WTC11 (cell line): Measurements from ENCODE around the gene KDM4B. TPM values are rescaled to one million over a fixed set of nuclear protein-coding genes. Genes with fewer than 3 reads are reported as not detected.
A peak's percentile ranks its signal among the peaks of the same experiment; 100 is the strongest.

Experiments used
- ATAC-seq: fragments of 200-7000 bp; cut with Tn5 transposase; 2 replicates; pipeline ENCODE4 v1.10.0; 2021; ENCODE audit warnings: mild to moderate bottlenecking, moderate library complexity
- CTCF ChIA-PET: fragments of 300-600 bp; sonication (Branson Sonifier 250); formaldehyde crosslinking; loops from one replicate; lab custom pipeline; 2021; ENCODE audit warnings: antibody characterized with exemption; lab: Charles Lee
- POLR2A ChIA-PET: fragments of 350-600 bp; sonication (Branson Sonifier 250); formaldehyde crosslinking; loops from one replicate; lab custom pipeline; 2021; ENCODE audit warnings: antibody characterized with exemption; lab: Charles Lee
- DNase-seq: peaks from one replicate; pipeline ENCODE4 v3.0.0; 2021; ENCODE audit warnings: low spot score
- H3K27ac Mint-ChIP-seq: 2 replicates; pipeline ENCODE4 v1.8.0; 2021; ENCODE audit warnings: mixed read lengths
- H3K27me3 Mint-ChIP-seq: 2 replicates; pipeline ENCODE4 v1.8.0; 2021; ENCODE audit warnings: low read depth, mild to moderate bottlenecking, moderate library complexity, mixed read lengths
- H3K36me3 Mint-ChIP-seq: 2 replicates; pipeline ENCODE4 v1.8.0; 2021; ENCODE audit warnings: mixed read lengths
- H3K4me1 Mint-ChIP-seq: 2 replicates; pipeline ENCODE4 v1.8.0; 2022; ENCODE audit warnings: mixed read lengths
- H3K4me3 Mint-ChIP-seq: 2 replicates; pipeline ENCODE4 v1.8.0; 2021; ENCODE audit warnings: mild to moderate bottlenecking, moderate library complexity, mixed read lengths
- H3K9me3 Mint-ChIP-seq: 2 replicates; pipeline ENCODE4 v1.8.0; 2021; ENCODE audit warnings: mixed read lengths
- CBFB ChIP-seq: sonication (generic); formaldehyde crosslinking; IDR thresholded peaks from 2 replicates; pipeline ENCODE4 v1.8.1; 2022; ENCODE audit warnings: mild to moderate bottlenecking, low read depth, missing genetic modification reagents
- FOXJ3 ChIP-seq: sonication (generic); formaldehyde crosslinking; IDR thresholded peaks from 2 replicates; pipeline ENCODE4 v1.9.0; 2021; ENCODE audit warnings: missing genetic modification reagents, mild to moderate bottlenecking, borderline replicate concordance
- FOXK1 ChIP-seq: sonication (generic); formaldehyde crosslinking; IDR thresholded peaks from 2 replicates; pipeline ENCODE4 v1.8.0; 2022; ENCODE audit warnings: mild to moderate bottlenecking, moderate library complexity, missing genetic modification reagents
- FOXP1 ChIP-seq: sonication (generic); formaldehyde crosslinking; IDR thresholded peaks from 2 replicates; pipeline ENCODE4 v1.8.0; 2022; ENCODE audit warnings: missing genetic modification reagents, mild to moderate bottlenecking, moderate library complexity, borderline replicate concordance
- GTF2I ChIP-seq: fragments of 250-450 bp; sonication (Bioruptor Pico); conservative IDR thresholded peaks from 2 replicates; pipeline ENCODE4 v1.4.0; 2021; ENCODE audit warnings: mild to moderate bottlenecking
- JAZF1 ChIP-seq: fragments of 250-450 bp; sonication (Bioruptor Pico); IDR thresholded peaks from 2 replicates; pipeline ENCODE4 v1.9.0; 2021; ENCODE audit warnings: moderate library complexity, mild to moderate bottlenecking, inconsistent platforms
- MXD4 ChIP-seq: fragments of 250-450 bp; sonication (Bioruptor Pico); IDR thresholded peaks from 2 replicates; pipeline ENCODE4 v1.8.0; 2021; ENCODE audit warnings: mild to moderate bottlenecking, moderate library complexity, borderline replicate concordance
- OVOL2 ChIP-seq: fragments of 250-450 bp; sonication (Bioruptor Pico); IDR thresholded peaks from 2 replicates; pipeline ENCODE4 v1.9.0; 2021; ENCODE audit warnings: mild to moderate bottlenecking, borderline replicate concordance
- RELA ChIP-seq: sonication (generic); formaldehyde crosslinking; IDR thresholded peaks from 2 replicates; pipeline ENCODE4 v1.8.1; 2022; ENCODE audit warnings: missing genetic modification reagents, mild to moderate bottlenecking, borderline replicate concordance
- SOX15 ChIP-seq: fragments of 250-450 bp; sonication (Bioruptor Pico); IDR thresholded peaks from 2 replicates; pipeline ENCODE4 v1.9.0; 2021; ENCODE audit warnings: mild to moderate bottlenecking
- ZNF121 ChIP-seq: sonication (generic); formaldehyde crosslinking; IDR thresholded peaks from 2 replicates; pipeline ENCODE4 v1.8.0; 2023; ENCODE audit warnings: missing genetic modification reagents
- ZNF219 ChIP-seq: sonication (generic); formaldehyde crosslinking; IDR thresholded peaks from 2 replicates; pipeline ENCODE4 v1.8.0; 2023; ENCODE audit warnings: missing genetic modification reagents, mild to moderate bottlenecking, borderline replicate concordance
- ZNF232 ChIP-seq: sonication (generic); formaldehyde crosslinking; IDR thresholded peaks from 2 replicates; pipeline ENCODE4 v1.8.0; 2022; ENCODE audit warnings: mild to moderate bottlenecking, missing genetic modification reagents
- ZNF317 ChIP-seq: sonication (generic); formaldehyde crosslinking; IDR thresholded peaks from 2 replicates; pipeline ENCODE4 v1.8.1; 2023; ENCODE audit warnings: low read depth, mild to moderate bottlenecking, moderate library complexity, missing genetic modification reagents, borderline replicate concordance
- total RNA-seq: library from RNA; stranded (reverse); gene quantifications from 3 replicates; pipeline ENCODE4 v1.2.3, GENCODE V29; 2021
- TF ChIP-seq, protein P1 (sequence below): sonication (generic); formaldehyde crosslinking; IDR thresholded peaks from 2 replicates; pipeline ENCODE4 v1.8.0; 2023; ENCODE audit warnings: missing genetic modification reagents, mild to moderate bottlenecking, borderline replicate concordance
- TF ChIP-seq, protein P2 (sequence below): sonication (generic); formaldehyde crosslinking; IDR thresholded peaks from 2 replicates; pipeline ENCODE4 v1.8.1; 2023; ENCODE audit warnings: mild to moderate bottlenecking, missing genetic modification reagents, moderate library complexity
- TF ChIP-seq, protein P3 (sequence below): sonication (generic); formaldehyde crosslinking; IDR thresholded peaks from 2 replicates; pipeline ENCODE4 v1.8.1; 2022; ENCODE audit warnings: mild to moderate bottlenecking, moderate library complexity, missing genetic modification reagents
- TF ChIP-seq, protein P4 (sequence below): fragments of 250-450 bp; sonication (Bioruptor Pico); IDR thresholded peaks from 2 replicates; pipeline ENCODE4 v1.9.0; 2021; ENCODE audit warnings: mild to moderate bottlenecking, borderline replicate concordance
- TF ChIP-seq, protein P5 (sequence below): sonication (generic); formaldehyde crosslinking; IDR thresholded peaks from 2 replicates; pipeline ENCODE4 v1.8.0; 2022; ENCODE audit warnings: mild to moderate bottlenecking, missing genetic modification reagents

KDM4B gene
- total RNA-seq, 1 experiment from 2014 or later = 43.2 TPM

DNA sequence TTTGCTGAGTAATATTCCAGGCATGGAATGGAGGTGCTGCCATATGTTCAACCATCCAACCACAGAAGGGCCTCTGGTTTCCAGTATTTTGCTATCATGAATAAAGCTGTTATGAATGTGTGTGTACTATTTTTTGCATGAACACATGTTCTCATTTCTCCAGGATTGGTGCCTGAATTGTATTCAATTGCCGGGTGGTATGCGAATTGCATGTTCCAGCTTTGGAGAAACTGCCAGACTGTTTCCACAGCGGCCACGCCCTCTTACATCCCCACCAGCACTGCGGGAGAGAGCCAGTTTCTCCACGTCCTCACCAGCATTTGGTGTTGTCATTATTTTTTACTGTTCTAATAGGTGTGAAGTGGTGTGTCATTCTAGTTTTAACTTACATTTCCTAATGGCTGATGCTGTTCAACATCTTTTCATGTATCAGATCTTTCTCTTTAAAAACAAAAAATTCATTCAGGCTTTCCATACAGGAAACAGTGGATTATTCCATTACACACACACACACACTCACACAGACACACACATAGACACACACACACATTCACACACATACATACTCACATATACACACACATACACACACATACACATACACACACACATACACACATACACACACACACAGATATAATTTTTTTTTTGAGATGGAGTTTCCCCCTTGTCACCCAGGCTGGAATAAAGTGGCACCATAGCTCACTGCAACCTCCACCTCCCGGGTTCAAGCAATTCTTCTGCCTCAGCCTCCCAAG, 217.6 kb downstream of the KDM4B start:
- no peak overlapping the region for H3K27ac Mint-ChIP-seq
- no peak for DNase-seq
- ChIA-PET CTCF (interaction anchor here (2.0 kb wide), 1 partner anchor 32 kb away, joined by 6 read pairs; no protein-coding TSS in a partner anchor), POLR2A (no interaction called here)
- H3K36me3 Mint-ChIP-seq = no peaks in the 10 kb centered on the region
- H3K4me1 Mint-ChIP-seq = no peaks in the 10 kb centered on the region; the same call in 1 of the 2 replicates
- no peak overlapping the region for H3K4me3 Mint-ChIP-seq
- TF ChIP-seq CBFB (CRISPR knock-in tag) = no peak
- TF ChIP-seq RELA (CRISPR knock-in tag) = no peak
- TF ChIP-seq, protein P1, sequence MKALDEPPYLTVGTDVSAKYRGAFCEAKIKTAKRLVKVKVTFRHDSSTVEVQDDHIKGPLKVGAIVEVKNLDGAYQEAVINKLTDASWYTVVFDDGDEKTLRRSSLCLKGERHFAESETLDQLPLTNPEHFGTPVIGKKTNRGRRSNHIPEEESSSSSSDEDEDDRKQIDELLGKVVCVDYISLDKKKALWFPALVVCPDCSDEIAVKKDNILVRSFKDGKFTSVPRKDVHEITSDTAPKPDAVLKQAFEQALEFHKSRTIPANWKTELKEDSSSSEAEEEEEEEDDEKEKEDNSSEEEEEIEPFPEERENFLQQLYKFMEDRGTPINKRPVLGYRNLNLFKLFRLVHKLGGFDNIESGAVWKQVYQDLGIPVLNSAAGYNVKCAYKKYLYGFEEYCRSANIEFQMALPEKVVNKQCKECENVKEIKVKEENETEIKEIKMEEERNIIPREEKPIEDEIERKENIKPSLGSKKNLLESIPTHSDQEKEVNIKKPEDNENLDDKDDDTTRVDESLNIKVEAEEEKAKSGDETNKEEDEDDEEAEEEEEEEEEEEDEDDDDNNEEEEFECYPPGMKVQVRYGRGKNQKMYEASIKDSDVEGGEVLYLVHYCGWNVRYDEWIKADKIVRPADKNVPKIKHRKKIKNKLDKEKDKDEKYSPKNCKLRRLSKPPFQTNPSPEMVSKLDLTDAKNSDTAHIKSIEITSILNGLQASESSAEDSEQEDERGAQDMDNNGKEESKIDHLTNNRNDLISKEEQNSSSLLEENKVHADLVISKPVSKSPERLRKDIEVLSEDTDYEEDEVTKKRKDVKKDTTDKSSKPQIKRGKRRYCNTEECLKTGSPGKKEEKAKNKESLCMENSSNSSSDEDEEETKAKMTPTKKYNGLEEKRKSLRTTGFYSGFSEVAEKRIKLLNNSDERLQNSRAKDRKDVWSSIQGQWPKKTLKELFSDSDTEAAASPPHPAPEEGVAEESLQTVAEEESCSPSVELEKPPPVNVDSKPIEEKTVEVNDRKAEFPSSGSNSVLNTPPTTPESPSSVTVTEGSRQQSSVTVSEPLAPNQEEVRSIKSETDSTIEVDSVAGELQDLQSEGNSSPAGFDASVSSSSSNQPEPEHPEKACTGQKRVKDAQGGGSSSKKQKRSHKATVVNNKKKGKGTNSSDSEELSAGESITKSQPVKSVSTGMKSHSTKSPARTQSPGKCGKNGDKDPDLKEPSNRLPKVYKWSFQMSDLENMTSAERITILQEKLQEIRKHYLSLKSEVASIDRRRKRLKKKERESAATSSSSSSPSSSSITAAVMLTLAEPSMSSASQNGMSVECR = no peak
- TF ChIP-seq GTF2I (CRISPR knock-in tag) = no peak
- TF ChIP-seq, protein P2, sequence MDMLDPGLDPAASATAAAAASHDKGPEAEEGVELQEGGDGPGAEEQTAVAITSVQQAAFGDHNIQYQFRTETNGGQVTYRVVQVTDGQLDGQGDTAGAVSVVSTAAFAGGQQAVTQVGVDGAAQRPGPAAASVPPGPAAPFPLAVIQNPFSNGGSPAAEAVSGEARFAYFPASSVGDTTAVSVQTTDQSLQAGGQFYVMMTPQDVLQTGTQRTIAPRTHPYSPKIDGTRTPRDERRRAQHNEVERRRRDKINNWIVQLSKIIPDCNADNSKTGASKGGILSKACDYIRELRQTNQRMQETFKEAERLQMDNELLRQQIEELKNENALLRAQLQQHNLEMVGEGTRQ (CRISPR knock-in tag) = no peak
- TF ChIP-seq SOX15 (CRISPR knock-in tag) = no peak
- TF ChIP-seq, protein P3, sequence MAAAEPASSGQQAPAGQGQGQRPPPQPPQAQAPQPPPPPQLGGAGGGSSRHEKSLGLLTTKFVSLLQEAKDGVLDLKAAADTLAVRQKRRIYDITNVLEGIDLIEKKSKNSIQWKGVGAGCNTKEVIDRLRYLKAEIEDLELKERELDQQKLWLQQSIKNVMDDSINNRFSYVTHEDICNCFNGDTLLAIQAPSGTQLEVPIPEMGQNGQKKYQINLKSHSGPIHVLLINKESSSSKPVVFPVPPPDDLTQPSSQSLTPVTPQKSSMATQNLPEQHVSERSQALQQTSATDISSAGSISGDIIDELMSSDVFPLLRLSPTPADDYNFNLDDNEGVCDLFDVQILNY (CRISPR knock-in tag) = no peak
- peaks cover 13% of the 10 kb centered on the region for H3K9me3 Mint-ChIP-seq
- no peak for ATAC-seq
- peaks cover 9% of the 10 kb centered on the region for H3K27me3 Mint-ChIP-seq

DNA sequence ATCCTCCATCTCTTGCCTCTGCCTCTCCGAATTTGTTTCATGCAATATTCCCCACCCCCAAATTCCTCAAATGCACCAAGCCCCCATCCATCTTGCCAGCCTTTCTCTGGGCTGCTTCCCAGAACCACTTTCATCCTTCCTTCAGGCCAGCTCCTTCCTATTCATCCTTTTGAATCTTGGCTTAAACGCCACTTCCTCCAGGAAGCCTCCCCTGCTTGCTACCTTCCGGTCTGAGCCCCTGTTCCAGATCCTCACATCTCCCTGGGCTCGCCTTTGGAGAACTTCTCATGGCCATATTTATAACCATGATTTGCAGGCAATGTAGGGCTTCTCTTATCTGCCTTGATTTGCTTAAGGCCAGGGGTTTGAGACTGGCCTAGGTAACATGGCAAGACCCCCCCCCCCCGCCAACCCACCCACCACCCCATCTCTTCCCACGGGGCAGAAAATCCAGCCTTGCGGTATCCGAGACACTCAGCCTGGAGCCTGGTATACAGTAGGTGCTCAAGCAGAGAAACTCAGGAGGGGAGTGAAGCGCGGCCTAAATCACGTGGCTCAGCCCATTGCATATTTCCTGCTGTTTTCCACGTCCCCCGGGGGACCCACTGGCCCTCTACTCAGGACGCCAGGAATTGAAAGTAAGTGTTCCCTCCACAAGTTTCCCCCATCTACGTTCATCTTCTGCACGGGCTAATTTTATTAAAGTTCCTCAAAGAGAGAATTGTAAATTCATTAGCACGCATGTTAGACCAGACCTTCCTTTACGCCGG, 219.8 kb downstream of the KDM4B start:
- ATAC-seq = no peak
- CTCF ChIA-PET = interaction anchor here (2.0 kb wide), 1 partner anchor 34 kb away, joined by 6 read pairs; no protein-coding TSS in a partner anchor
- Mint-ChIP-seq H3K4me1 (peaks cover 20% of the 10 kb centered on the region), H3K9me3 (peaks cover 13% of the 10 kb centered on the region), H3K27me3 (peaks cover 5% of the 10 kb centered on the region; the same call in 1 of the 2 replicates), H3K36me3 (no peaks in the 10 kb centered on the region), H3K4me3 (no peak overlapping the region), H3K27ac (peak overlapping the region; percentile 48; the same call in 1 of the 2 replicates)
- POLR2A ChIA-PET = no interaction called here
- TF ChIP-seq ZNF121 (peak; percentile 64; the same call in 1 of the 2 replicates), FOXK1 (CRISPR knock-in tag) (no peak), RELA (CRISPR knock-in tag) (no peak), OVOL2 (CRISPR knock-in tag) (no peak), FOXP1 (CRISPR knock-in tag) (no peak)
- no peak for DNase-seq

DNA sequence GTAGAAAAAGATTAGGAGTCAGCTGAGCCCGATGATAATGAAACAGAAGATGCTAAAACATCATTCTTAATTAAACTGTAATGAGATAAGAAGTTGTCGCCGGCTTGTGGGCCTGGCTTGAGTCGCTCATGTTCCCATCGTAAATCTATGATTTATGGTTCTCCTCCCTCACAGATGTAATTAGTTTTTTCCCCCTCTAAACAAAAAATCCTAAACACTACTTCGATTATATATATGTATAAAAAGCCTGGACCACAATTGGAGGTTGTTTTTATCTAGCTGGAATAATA, 220.3 kb downstream of the KDM4B start:
- peaks cover 13% of the 10 kb centered on the region for H3K9me3 Mint-ChIP-seq
- CTCF ChIA-PET = interaction anchor here (1.5 kb wide), 1 partner anchor 35 kb away, joined by 7 read pairs; no protein-coding TSS in a partner anchor
- peaks cover 5% of the 10 kb centered on the region; the same call in 1 of the 2 replicates for H3K27me3 Mint-ChIP-seq
- no peaks in the 10 kb centered on the region for H3K36me3 Mint-ChIP-seq
- ATAC-seq (no peak), DNase-seq (no peak)
- no peak overlapping the region for H3K4me3 Mint-ChIP-seq
- POLR2A ChIA-PET = no interaction called here
- H3K4me1 Mint-ChIP-seq = peaks cover 20% of the 10 kb centered on the region
- H3K27ac Mint-ChIP-seq = peak overlapping the region; percentile 48; the same call in 1 of the 2 replicates
- no peak for TF ChIP-seq ZNF219 (CRISPR knock-in tag)
- TF ChIP-seq ZNF317 (CRISPR knock-in tag) = no peak
- no peak for TF ChIP-seq ZNF232 (CRISPR knock-in tag)
- TF ChIP-seq FOXJ3 = no peak
- TF ChIP-seq, protein P4, sequence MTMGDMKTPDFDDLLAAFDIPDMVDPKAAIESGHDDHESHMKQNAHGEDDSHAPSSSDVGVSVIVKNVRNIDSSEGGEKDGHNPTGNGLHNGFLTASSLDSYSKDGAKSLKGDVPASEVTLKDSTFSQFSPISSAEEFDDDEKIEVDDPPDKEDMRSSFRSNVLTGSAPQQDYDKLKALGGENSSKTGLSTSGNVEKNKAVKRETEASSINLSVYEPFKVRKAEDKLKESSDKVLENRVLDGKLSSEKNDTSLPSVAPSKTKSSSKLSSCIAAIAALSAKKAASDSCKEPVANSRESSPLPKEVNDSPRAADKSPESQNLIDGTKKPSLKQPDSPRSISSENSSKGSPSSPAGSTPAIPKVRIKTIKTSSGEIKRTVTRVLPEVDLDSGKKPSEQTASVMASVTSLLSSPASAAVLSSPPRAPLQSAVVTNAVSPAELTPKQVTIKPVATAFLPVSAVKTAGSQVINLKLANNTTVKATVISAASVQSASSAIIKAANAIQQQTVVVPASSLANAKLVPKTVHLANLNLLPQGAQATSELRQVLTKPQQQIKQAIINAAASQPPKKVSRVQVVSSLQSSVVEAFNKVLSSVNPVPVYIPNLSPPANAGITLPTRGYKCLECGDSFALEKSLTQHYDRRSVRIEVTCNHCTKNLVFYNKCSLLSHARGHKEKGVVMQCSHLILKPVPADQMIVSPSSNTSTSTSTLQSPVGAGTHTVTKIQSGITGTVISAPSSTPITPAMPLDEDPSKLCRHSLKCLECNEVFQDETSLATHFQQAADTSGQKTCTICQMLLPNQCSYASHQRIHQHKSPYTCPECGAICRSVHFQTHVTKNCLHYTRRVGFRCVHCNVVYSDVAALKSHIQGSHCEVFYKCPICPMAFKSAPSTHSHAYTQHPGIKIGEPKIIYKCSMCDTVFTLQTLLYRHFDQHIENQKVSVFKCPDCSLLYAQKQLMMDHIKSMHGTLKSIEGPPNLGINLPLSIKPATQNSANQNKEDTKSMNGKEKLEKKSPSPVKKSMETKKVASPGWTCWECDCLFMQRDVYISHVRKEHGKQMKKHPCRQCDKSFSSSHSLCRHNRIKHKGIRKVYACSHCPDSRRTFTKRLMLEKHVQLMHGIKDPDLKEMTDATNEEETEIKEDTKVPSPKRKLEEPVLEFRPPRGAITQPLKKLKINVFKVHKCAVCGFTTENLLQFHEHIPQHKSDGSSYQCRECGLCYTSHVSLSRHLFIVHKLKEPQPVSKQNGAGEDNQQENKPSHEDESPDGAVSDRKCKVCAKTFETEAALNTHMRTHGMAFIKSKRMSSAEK (CRISPR knock-in tag) = no peak
- no peak for TF ChIP-seq MXD4 (CRISPR knock-in tag)
- TF ChIP-seq JAZF1 (CRISPR knock-in tag) = no peak
- no peak for TF ChIP-seq SOX15 (CRISPR knock-in tag)
- TF ChIP-seq, protein P5, sequence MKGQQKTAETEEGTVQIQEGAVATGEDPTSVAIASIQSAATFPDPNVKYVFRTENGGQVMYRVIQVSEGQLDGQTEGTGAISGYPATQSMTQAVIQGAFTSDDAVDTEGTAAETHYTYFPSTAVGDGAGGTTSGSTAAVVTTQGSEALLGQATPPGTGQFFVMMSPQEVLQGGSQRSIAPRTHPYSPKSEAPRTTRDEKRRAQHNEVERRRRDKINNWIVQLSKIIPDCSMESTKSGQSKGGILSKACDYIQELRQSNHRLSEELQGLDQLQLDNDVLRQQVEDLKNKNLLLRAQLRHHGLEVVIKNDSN = no peak
